ENCODE results near the gene CSF1R. TPM values are rescaled to one million over a fixed set of nuclear protein-coding genes. Genes with fewer than 3 reads are reported as not detected.

The CSF1R gene
- total RNA-seq, 1 donor from 2014 or later: 0.65 TPM

DNA sequence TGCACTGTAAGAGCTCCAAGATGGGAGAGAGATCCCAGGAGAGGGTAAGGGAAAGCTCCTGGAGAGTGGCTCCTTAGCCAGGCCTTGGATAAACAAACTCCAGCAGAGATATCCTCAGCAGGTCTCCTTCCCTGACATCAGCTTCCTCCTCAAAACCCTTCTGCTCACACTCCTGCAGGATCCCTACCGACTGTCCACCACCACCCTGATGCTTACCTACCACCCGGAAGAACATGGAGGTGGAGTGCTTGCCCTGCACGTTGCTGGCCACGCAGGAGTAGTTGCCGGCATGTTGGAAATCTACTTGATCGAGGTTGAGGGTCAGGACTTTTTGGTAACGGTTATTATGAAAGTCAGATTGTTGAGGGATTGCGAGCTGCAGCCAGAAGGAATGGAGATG is 9.3 kb downstream of the CSF1R start:
- no peaks in the 10 kb centered on the region for H3K27me3 Mint-ChIP-seq (ENCODE audit: low read depth)
- TF ChIP-seq, protein P1, sequence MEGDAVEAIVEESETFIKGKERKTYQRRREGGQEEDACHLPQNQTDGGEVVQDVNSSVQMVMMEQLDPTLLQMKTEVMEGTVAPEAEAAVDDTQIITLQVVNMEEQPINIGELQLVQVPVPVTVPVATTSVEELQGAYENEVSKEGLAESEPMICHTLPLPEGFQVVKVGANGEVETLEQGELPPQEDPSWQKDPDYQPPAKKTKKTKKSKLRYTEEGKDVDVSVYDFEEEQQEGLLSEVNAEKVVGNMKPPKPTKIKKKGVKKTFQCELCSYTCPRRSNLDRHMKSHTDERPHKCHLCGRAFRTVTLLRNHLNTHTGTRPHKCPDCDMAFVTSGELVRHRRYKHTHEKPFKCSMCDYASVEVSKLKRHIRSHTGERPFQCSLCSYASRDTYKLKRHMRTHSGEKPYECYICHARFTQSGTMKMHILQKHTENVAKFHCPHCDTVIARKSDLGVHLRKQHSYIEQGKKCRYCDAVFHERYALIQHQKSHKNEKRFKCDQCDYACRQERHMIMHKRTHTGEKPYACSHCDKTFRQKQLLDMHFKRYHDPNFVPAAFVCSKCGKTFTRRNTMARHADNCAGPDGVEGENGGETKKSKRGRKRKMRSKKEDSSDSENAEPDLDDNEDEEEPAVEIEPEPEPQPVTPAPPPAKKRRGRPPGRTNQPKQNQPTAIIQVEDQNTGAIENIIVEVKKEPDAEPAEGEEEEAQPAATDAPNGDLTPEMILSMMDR (IDR thresholded peaks at IDR 0.05): no peak
- peaks cover 4% of the 10 kb centered on the region for H3K9me3 Mint-ChIP-seq (ENCODE audit: low read depth)
- no peak overlapping the region for H3K4me3 Mint-ChIP-seq (ENCODE audit: unreplicated experiment)
- H3K27ac Mint-ChIP-seq (ENCODE audit: unreplicated experiment): no peak overlapping the region
- peaks cover 3% of the 10 kb centered on the region for H3K36me3 Mint-ChIP-seq (ENCODE audit: low read depth)
- H3K4me1 Mint-ChIP-seq (ENCODE audit: low read depth): peaks cover under 1% of the 10 kb centered on the region
- no peak for DNase-seq (ENCODE audit: low spot score)

GRCh38 chr5:150075806-150076205 is 10.5 kb downstream of the CSF1R start:
- TF ChIP-seq, protein P1 (IDR thresholded peaks at IDR 0.05): peak; percentile 7
- Mint-ChIP-seq H3K36me3 (ENCODE audit: low read depth) (peaks cover 3% of the 10 kb centered on the region), H3K9me3 (ENCODE audit: low read depth) (peaks cover 4% of the 10 kb centered on the region), H3K4me3 (ENCODE audit: unreplicated experiment) (no peak overlapping the region), H3K4me1 (ENCODE audit: low read depth) (no peaks in the 10 kb centered on the region), H3K27me3 (ENCODE audit: low read depth) (no peaks in the 10 kb centered on the region), H3K27ac (ENCODE audit: unreplicated experiment) (no peak overlapping the region)
- DNase-seq (ENCODE audit: low spot score): peak; percentile 38

- Mint-ChIP-seq H3K4me3 (ENCODE audit: unreplicated experiment) (no peak overlapping the region), H3K27ac (ENCODE audit: unreplicated experiment) (no peak overlapping the region), H3K27me3 (ENCODE audit: low read depth) (no peaks in the 10 kb centered on the region), H3K36me3 (ENCODE audit: low read depth) (peaks cover 3% of the 10 kb centered on the region), H3K9me3 (ENCODE audit: low read depth) (peaks cover 4% of the 10 kb centered on the region), H3K4me1 (ENCODE audit: low read depth) (no peaks in the 10 kb centered on the region)
- TF ChIP-seq, protein P1 (IDR thresholded peaks at IDR 0.05): no peak
- no peak for DNase-seq (ENCODE audit: low spot score)
Measured at GRCh38 chr5:150075233-150075632, 11.1 kb downstream of the CSF1R start.

DNA sequence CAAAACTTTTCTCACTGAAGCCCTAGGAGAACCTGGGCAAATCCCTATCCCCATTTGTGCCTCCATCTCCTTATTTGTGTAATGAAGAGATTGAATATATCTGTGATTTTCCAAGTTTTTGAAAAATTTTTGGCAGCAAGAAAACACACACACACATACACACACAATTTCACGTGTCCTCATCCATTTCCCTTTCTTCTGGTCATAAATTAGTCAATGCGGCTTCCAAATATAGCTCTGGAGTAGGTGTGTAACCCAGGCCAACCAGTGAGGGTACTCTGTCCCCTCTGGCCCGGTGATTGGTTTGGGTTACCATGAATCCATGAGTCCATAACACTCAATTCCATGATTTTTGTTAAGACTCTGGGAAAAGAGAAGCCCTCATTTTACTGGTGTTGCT is 12.7 kb downstream of the CSF1R start:
- H3K27ac Mint-ChIP-seq (ENCODE audit: unreplicated experiment): no peak overlapping the region
- peaks cover 4% of the 10 kb centered on the region for H3K9me3 Mint-ChIP-seq (ENCODE audit: low read depth)
- H3K27me3 Mint-ChIP-seq (ENCODE audit: low read depth): no peaks in the 10 kb centered on the region
- no peak for DNase-seq (ENCODE audit: low spot score)
- H3K4me3 Mint-ChIP-seq (ENCODE audit: unreplicated experiment): no peak overlapping the region
- TF ChIP-seq, protein P1 (IDR thresholded peaks at IDR 0.05): no peak
- peaks cover under 1% of the 10 kb centered on the region for H3K4me1 Mint-ChIP-seq (ENCODE audit: low read depth)
- H3K36me3 Mint-ChIP-seq (ENCODE audit: low read depth): peaks cover 3% of the 10 kb centered on the region

DNA sequence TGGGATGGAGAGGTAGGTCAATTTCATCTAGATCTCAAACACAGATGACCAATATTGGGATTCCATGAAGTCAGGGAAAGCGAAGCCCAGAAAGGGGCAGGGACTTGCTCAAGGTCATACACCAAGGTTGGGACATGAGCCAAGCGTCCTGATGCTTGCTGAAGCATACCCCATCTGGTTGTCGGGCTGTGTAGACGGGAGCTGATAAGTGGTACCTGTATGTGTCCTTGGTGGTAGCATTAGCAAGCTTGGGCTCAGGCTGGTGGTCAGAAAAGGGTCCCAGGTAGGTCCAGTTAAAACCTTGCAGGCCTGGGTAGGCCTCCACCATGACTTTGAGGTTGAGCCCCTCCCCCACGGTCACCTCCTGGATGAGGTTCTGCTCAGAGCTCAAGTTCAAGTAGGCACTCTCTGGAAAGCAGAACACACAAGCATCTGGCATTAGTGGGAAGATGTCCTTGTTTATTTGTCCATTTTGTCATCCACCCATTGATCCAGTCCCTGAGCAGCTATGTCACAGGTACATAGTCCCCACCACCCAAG is 13.2 kb downstream of the CSF1R start:
- Mint-ChIP-seq H3K27ac (ENCODE audit: unreplicated experiment) (no peak overlapping the region), H3K27me3 (ENCODE audit: low read depth) (no peaks in the 10 kb centered on the region), H3K4me1 (ENCODE audit: low read depth) (peaks cover 5% of the 10 kb centered on the region), H3K4me3 (ENCODE audit: unreplicated experiment) (no peak overlapping the region), H3K36me3 (ENCODE audit: low read depth) (peaks cover 3% of the 10 kb centered on the region), H3K9me3 (ENCODE audit: low read depth) (peaks cover 4% of the 10 kb centered on the region)
- DNase-seq (ENCODE audit: low spot score): no peak
- TF ChIP-seq, protein P1 (IDR thresholded peaks at IDR 0.05): no peak
